GM18498 (cell line): ENCODE data around the gene OAF.
"Not testable (repeated sequence)": the region's sequence is repeated elsewhere in the genome, so short reads cannot be mapped to it uniquely, and the experiment has no call there.

Experiments
- ATAC-seq: cut with Tn5 transposase; IDR thresholded peaks from one replicate; pipeline ENCODE4 v1.9.1; 2021; ENCODE audit warnings: mild to moderate bottlenecking, moderate library complexity; ENCODE audit not compliant: unreplicated experiment

OAF gene

GRCh38 chr11:120261931-120262330 lies 51.1 kb downstream of the OAF start:
- no peak for ATAC-seq

GRCh38 chr11:120267319-120267718 lies 56.5 kb downstream of the OAF start:
- no peak for ATAC-seq

- no peak for ATAC-seq
Measured at GRCh38 chr11:120268686-120269085, 57.9 kb downstream of the OAF start.

GRCh38 chr11:120270386-120270785 lies 59.6 kb downstream of the OAF start:
- ATAC-seq, result no peak

- ATAC-seq, result no peak
Measured at GRCh38 chr11:120271672-120272071, 60.8 kb downstream of the OAF start.

GRCh38 chr11:120272303-120272702 lies 61.5 kb downstream of the OAF start:
- ATAC-seq, result no peak

- no peak for ATAC-seq
Measured at GRCh38 chr11:120273432-120273831, 62.6 kb downstream of the OAF start.

- ATAC-seq, result not testable (repeated sequence)
Measured at GRCh38 chr11:120273956-120274355, 63.1 kb downstream of the OAF start.

GRCh38 chr11:120279502-120279901 lies 68.7 kb downstream of the OAF start:
- no peak for ATAC-seq
